T-helper 2 cell treated with Interferon-gamma antibody and Interleukin-4, amounts not matched to agents 100 ng/mL and 5 ng/mL, for 36 hours (primary cell): ENCODE measurements around the gene ARHGAP45. TPM values are rescaled to one million over a fixed set of nuclear protein-coding genes. Genes with fewer than 3 reads are reported as not detected.

Source experiments
- intact Hi-C: fragments of 100-400 bp; cut with micrococcal nuclease; formaldehyde crosslinking; loops from one replicate; pipeline ENCODE4 v1.15.1; 2023
- total RNA-seq: library from RNA; stranded (reverse); gene quantifications from 2 replicates; pipeline ENCODE4 v1.2.3, GENCODE V29; 2022

ARHGAP45 gene
- total RNA-seq, 1 donor from 2014 or later, result 407 TPM

- intact Hi-C loops, result loop anchor here (1.0 to 2.0 kb wide), 4 partner anchors 9 to 42 kb away; partner anchors contain the start of genes ABCA7 and CNN2
Measured at GRCh38 chr19:1068009-1069001, 1.3 kb downstream of the ARHGAP45 start.

DNA sequence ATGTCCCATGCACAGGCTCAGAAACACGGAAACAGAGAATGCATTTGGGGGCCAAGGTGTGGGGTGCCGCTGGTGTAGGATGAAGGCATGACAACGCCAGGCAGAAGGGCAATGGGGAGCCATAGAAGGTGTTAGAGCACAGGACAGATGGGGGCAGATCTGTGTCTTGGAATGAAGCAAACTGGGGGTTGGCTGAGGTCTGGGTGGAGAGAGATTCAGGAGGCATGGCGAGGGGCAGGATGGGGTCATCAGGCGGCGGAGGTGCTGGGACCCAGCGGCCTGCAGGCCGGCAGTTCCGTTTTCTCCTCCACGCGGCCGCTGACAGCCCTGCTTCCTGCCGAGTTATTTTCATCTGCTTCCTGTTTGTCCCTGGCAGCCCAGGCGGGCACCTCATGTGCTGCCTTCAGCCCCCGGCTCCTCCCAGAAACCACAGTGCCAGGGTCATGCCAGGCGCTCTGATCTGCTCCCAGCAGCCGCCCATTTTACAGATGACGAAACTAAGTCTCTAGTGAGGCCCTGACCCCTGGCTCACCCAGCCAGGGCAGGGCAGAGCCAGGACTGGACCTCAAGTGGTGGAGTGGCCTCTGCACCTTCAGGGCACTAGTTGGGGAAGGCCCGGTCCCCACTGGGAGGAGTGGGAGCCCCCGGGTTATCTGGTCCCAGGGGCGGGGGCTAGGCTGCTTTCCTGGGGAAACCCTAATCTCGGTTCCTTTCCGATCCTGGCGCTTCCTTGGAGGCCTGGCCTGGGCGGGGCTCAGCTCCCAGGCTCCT, 2.2 kb downstream of the ARHGAP45 start:
- intact Hi-C loops, result loop anchor here (1.0 to 2.0 kb wide), 4 partner anchors 8 to 42 kb away; partner anchors contain the start of genes ABCA7 and CNN2

DNA sequence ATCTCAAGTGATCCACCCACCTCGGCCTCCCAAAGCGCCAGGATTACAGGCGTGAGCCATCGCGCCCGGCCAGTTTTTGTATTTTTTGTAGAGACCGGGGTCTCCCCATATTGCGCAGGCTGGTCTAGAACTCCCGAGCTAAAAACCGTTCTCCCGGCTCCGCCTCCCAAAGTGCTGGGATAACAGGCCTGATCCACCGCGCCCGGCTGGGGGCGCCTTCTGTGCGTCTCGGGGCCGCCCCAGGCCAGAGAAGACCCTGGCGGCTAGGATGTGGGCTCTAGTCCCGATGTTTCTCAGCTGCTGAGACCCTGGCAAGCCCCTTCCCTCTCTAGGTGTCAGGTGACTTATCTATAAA, 3.6 kb downstream of the ARHGAP45 start:
- intact Hi-C loops, result no loop called here

DNA sequence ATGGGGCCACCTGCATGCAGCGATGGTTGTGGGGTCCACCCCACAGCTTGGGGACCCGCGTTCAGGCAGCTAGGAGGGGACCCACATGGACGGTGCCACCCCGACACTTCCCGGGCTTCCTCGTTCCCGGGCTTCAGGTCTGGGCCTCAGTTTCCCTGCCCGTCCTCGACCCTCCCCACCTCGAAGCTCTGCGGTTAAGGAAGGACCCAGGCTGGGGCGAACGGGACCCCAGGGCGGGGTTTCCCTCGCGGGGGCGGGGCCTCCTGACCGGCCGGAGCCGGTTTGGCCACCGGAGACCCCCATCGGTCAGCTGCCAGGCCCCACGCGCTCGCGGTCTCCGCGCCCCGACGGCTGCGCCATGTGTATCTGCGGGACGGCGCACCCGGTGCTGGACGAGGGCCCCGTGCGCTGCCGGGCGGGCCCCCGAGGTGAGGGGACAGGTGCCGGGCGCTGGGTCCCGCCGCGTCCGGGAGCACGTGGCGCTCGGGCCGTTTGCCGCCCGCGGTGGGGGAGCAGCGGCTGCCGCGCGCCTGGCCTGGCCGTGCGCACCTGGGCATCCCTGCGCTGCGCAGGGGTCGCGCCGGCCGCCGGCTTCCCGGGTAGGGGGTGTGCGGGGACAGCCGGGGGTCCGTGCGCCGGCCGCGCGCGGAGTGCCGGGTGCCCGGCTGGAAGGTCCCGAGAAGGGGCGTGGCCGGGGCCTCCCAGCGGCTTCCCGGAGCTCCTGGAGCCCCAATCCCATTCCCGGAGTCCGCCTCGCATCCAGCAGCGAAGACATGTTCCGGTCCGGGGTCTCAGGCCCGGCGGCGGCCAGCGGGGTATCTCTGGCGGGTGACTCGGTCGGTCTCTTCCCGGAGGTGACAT, 4.2 kb downstream of the ARHGAP45 start:
- intact Hi-C loops, result no loop called here

GRCh38 chr19:1072371-1073015, 5.5 kb downstream of the ARHGAP45 start:
- intact Hi-C loops, result no loop called here

DNA sequence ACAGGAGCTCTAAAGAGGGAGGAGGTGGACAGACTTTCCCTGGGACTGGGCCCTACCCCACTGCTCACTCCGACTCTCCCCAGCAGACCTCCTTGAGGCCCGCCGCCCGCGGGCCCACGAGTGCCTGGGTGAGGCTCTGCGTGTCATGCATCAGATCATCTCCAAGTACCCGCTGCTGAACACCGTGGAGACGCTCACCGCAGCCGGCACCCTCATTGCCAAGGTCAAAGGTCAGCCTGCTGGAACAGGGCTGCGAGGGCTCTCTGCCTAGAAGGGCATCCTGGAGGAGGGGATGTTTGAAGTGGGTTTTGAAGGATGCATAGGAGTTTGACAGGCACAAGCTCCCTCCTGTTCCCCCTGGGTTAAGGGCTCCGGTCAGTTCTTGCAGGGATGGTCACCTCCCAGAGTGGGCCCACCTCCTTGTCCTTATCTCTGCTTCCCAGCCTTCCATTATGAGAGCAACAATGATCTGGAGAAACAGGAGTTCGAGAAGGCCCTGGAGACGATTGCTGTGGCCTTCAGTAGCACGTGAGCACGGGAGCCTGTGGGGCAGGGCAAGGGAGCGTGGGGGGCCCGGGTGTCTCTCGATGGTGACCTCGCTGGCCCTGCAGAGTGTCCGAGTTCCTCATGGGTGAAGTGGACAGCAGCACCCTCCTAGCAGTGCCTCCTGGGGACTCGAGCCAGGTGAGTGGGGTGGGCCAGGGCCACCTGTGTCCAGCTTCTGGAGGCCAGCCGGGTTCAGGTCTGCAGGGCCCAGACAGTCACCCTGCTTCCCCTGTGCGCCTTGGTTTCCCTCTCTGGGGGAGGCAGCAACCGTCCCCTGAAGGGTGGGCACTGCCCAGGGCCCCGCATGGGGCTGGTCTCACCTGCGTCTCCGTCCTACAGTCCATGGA, 6.3 kb downstream of the ARHGAP45 start:
- intact Hi-C loops, result no loop called here

DNA sequence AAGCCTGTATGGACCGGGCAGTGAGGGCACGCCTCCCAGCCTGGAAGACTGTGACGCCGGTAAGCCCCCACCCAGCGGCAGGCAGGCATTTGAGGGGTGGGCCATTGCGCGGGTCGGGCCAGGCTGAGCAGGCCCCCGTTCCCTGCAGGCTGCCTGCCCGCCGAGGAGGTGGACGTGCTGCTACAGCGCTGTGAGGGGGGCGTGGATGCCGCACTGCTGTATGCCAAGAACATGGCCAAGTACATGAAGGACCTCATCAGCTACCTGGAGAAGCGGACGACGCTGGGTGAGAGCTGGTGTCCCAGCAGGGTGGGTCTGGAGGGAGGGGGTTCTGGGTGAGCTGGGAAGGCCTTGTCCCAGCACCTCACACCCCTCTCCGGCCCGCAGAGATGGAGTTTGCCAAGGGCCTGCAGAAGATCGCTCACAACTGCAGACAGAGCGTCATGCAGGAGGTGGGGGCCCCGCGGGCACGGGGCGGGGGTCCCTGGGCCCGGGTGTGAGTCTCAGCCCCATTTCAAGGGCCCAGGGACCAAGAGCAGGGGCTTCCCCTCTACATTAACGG, 7.1 kb downstream of the ARHGAP45 start:
- intact Hi-C loops, result no loop called here

- intact Hi-C loops, result no loop called here
Measured at GRCh38 chr19:1074544-1075283, 7.7 kb downstream of the ARHGAP45 start.

DNA sequence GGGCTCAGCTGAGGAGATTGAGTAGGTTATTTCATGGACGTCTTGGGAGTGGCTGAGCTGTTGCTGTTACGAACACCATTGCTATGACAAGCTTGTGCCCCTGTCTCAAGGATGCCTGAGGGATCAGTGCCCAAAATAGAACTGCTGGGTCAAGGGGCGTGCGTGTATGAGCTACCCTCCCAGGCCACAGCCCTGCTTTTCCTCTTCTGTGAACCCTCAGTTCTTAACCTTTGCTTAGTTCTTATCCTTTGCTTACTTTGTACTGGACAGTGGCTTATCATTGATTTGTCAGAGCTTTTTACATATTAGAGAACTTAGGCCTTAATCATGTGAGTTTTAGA, 9.0 kb downstream of the ARHGAP45 start:
- intact Hi-C loops, result no loop called here

DNA sequence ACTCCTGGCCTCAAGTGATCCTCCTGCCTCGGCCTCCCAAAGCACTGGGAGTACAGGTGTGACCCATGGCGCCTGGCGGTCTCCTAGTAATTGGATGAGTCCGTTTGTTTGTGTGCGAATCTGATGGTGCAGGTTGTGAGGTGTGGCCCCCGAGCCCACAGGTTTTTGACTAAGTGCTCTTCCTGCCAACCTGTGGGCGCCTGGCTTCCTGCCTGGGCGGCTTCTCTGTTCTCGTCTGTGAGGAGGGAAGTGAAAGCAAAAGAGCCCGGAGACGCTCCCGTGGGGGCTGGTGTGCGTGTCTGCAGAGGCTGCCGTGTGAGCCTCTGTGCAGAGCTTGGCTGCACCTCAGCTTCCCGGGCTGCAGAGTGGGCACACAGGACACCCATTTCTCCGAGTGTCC, 10.0 kb downstream of the ARHGAP45 start:
- intact Hi-C loops, result loop anchor here (1.0 kb wide), 1 partner anchor 8 kb away; no protein-coding TSS in a partner anchor

GRCh38 chr19:1079566-1080111, 12.7 kb downstream of the ARHGAP45 start:
- intact Hi-C loops, result no loop called here

DNA sequence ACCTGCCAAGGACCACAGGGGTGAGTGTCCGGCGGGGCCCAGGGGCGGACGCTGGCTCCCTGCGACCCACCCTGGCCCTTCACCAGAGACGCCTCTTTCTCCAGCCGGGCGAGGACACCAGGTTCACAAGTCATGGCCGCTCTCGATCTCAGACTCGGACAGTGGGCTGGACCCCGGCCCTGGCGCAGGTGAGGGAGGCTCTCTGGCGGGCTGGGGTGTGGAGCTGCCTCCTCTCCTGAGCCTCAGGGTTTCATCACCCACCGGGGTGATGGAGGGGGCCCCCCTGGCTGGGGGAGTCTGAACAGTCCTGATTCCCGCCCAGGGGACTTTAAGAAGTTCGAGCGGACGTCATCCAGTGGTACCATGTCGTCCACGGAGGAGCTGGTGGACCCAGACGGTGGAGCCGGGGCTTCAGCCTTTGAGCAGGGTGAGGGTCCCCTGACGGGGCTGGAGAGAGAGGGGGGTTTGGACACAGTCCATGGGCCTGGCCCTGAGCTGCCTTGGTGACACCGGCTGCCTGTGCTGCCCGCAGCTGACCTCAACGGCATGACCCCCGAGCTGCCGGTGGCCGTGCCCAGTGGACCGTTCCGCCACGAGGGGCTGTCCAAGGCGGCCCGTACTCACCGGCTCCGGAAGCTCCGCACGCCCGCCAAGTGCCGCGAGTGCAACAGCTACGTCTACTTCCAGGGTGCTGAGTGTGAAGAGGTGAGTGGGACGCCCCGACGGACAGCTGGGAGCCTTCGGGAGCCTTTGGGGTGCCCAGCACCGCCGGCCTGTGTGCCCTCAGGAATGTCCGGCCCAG, 13.6 kb downstream of the ARHGAP45 start:
- intact Hi-C loops, result no loop called here

GRCh38 chr19:1081301-1082164, 14.6 kb downstream of the ARHGAP45 start:
- intact Hi-C loops, result loop anchor here (2.0 kb wide), 1 partner anchor 13 kb away; no protein-coding TSS in a partner anchor

GRCh38 chr19:1082165-1082927, 15.4 kb downstream of the ARHGAP45 start:
- intact Hi-C loops, result loop anchor here (2.0 kb wide), 1 partner anchor 14 kb away; no protein-coding TSS in a partner anchor
